Astrocyte (in vitro differentiated cells and primary cell): ENCODE measurements around the gene TBC1D5.

Source experiments
- CTCF ChIP-seq: IDR thresholded peaks from 2 replicates; pipeline ENCODE4 v1.5.1; 2011; ENCODE audit warnings: low read depth, mild to moderate bottlenecking, inconsistent platforms, low read length, moderate library complexity; ENCODE audit not compliant: insufficient read depth
- EZH2 ChIP-seq: IDR thresholded peaks from 2 replicates; pipeline ENCODE4 v1.6.1; 2012; ENCODE audit warnings: mild to moderate bottlenecking, low read length, inconsistent platforms; ENCODE audit not compliant: insufficient read depth

- TF ChIP-seq CTCF, result no peak
- no peak for TF ChIP-seq EZH2
Measured at GRCh38 chr3:17136136-17136721, 606.2 kb downstream of the TBC1D5 start.
